Measurements from ENCODE around the gene POM121C. TPM values are rescaled to one million over a fixed set of nuclear protein-coding genes. Genes with fewer than 3 reads are reported as not detected.
"Not testable (repeated sequence)": the region's sequence is repeated elsewhere in the genome, so short reads cannot be mapped to it uniquely, and the experiment has no call there.

POM121C gene
- total and polyA plus RNA-seq, 9 donors, result 12.5 to 37.2 (median 29.1) TPM

- H3K4me1 ChIP-seq (ENCODE audit: control insufficient read depth, insufficient read depth, low read length); H3K9me3 ChIP-seq (replicated peaks; ENCODE audit: control insufficient read depth, low read depth, low read length); H3K36me3 ChIP-seq (ENCODE audit: control insufficient read depth, insufficient read depth, low read length); H3K27ac ChIP-seq (ENCODE audit: low read length); H3K27me3 ChIP-seq (ENCODE audit: control insufficient read depth, insufficient read depth, low read length); H3K4me3 ChIP-seq (ENCODE audit: low read length); DNase-seq: not testable (repeated sequence)
- WGBS (ENCODE audit: insufficient coverage), result no CpG with 5 or more reads among the region's 6 CpGs
Measured at GRCh38 chr7:75492020-75492419, 5.9 kb upstream of the POM121C start, which contains the start of gene SPDYE5. Gene SPDYE5 (plus strand): TSS chr7:75492320. CDS start chr7:75494048, 1,728 bp downstream.

DNA sequence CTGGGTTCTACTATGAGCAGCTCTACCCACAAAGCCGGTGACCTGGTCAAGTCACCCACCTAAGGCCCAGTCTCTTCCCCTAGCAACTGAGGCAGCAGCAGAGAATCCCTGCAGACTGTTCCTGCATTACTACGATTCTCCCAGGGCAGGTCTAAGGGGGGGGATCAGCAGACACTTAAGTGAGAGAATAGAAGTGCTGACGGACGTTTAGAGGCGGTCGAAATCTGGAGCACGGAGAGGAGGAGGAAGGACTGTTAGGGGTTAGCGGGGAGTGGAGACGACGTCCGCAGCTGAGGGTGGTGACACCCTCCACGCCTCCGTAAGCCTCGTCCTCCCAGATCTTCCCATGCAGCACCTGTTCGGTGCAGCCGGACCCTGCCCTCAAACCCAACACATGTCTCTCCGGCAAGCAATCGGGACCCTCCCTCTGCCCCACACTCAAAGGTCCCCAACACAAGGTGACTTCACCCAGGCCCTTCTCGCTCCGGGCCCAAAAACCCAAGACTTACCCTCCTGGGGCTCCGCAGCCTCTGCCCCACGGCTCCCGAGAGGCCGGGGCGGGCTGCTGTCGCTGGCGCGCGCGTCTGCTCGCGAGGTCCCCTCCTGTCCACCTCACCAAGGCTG lies 632 bp downstream of the POM121C start:
- DNase-seq, result peak; percentile 11
- Histone ChIP-seq H3K27ac (ENCODE audit: low read length) (peak overlapping the region; percentile 62), H3K4me3 (ENCODE audit: low read length) (peak overlapping the region; percentile 67)
- not testable (repeated sequence) for H3K9me3 ChIP-seq (replicated peaks; ENCODE audit: control insufficient read depth, low read depth, low read length); H3K36me3 ChIP-seq (ENCODE audit: control insufficient read depth, insufficient read depth, low read length); H3K4me1 ChIP-seq (ENCODE audit: control insufficient read depth, insufficient read depth, low read length); H3K27me3 ChIP-seq (ENCODE audit: control insufficient read depth, insufficient read depth, low read length)
- WGBS (ENCODE audit: insufficient coverage), result no CpG with 5 or more reads among the region's 32 CpGs

DNA sequence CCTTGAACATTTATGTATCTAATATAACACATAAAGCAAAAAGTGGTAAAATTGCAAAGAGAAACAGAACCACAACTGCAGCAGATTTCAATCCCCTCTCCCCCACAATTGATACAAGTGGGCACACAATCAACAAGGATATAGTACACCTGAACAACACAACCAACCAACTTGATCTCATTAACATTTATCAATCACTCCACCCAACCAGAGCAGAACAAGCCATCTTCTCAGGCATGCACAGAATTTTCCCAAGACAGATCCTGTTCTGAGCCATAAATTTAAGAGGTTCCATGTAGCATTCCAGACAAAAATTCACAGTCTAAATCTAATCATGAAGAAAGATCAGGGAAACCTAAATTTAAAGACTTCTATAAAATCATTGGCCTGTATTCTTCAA lies 5.8 kb downstream of the POM121C start:
- not testable (repeated sequence) for H3K4me3 ChIP-seq (ENCODE audit: low read length)

GRCh38 chr7:75477457-75477856 lies 8.6 kb downstream of the POM121C start:
- H3K4me3 ChIP-seq (ENCODE audit: low read length); H3K36me3 ChIP-seq (ENCODE audit: control insufficient read depth, insufficient read depth, low read length); DNase-seq; H3K27ac ChIP-seq (ENCODE audit: low read length); H3K4me1 ChIP-seq (ENCODE audit: control insufficient read depth, insufficient read depth, low read length); H3K9me3 ChIP-seq (replicated peaks; ENCODE audit: control insufficient read depth, low read depth, low read length); H3K27me3 ChIP-seq (ENCODE audit: control insufficient read depth, insufficient read depth, low read length): not testable (repeated sequence)

More for the DNA sequence above, 5.8 kb downstream of the POM121C start:
- H3K4me1 ChIP-seq (ENCODE audit: control insufficient read depth, insufficient read depth, low read length); H3K9me3 ChIP-seq (replicated peaks; ENCODE audit: control insufficient read depth, low read depth, low read length); H3K27ac ChIP-seq (ENCODE audit: low read length); DNase-seq; H3K36me3 ChIP-seq (ENCODE audit: control insufficient read depth, insufficient read depth, low read length); H3K27me3 ChIP-seq (ENCODE audit: control insufficient read depth, insufficient read depth, low read length): not testable (repeated sequence)

- no CpG with 5 or more reads among the region's 4 CpGs for WGBS (ENCODE audit: insufficient coverage)
- not testable (repeated sequence) for H3K4me3 ChIP-seq (ENCODE audit: low read length); H3K27me3 ChIP-seq (ENCODE audit: control insufficient read depth, insufficient read depth, low read length); H3K4me1 ChIP-seq (ENCODE audit: control insufficient read depth, insufficient read depth, low read length); DNase-seq; H3K27ac ChIP-seq (ENCODE audit: low read length); H3K9me3 ChIP-seq (replicated peaks; ENCODE audit: control insufficient read depth, low read depth, low read length)
- peaks cover 12% of the 10 kb centered on the region for H3K36me3 ChIP-seq (ENCODE audit: control insufficient read depth, insufficient read depth, low read length)
Measured at GRCh38 chr7:75470166-75470565, 15.9 kb downstream of the POM121C start.

GRCh38 chr7:75460541-75460940 lies 25.6 kb downstream of the POM121C start:
- not testable (repeated sequence) for H3K36me3 ChIP-seq (ENCODE audit: control insufficient read depth, insufficient read depth, low read length); H3K4me3 ChIP-seq (ENCODE audit: low read length); H3K9me3 ChIP-seq (replicated peaks; ENCODE audit: control insufficient read depth, low read depth, low read length); H3K27me3 ChIP-seq (ENCODE audit: control insufficient read depth, insufficient read depth, low read length); H3K4me1 ChIP-seq (ENCODE audit: control insufficient read depth, insufficient read depth, low read length); H3K27ac ChIP-seq (ENCODE audit: low read length); DNase-seq
- no CpG with 5 or more reads among the region's 5 CpGs for WGBS (ENCODE audit: insufficient coverage)

DNA sequence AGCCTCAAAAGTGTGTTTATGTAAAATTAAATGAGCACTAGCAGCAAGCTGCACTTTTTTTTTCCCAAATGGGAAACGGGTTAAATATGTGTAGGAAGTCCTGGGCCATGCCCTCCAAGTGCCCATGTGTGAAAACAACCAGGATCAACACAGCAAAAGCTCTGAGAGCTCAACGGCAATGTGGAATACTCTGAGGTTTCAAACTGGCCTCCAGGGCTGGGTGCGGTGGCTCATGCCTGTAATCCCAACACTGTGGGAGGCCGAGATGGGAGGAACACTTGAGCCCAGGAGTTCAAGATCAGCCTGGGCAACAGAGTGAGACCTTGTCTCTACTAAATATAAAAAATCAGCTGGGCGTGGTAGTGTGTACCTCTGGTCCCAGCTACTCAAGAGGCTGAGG lies 28.1 kb downstream of the POM121C start:
- H3K9me3 ChIP-seq (replicated peaks; ENCODE audit: control insufficient read depth, low read depth, low read length); H3K27ac ChIP-seq (ENCODE audit: low read length); H3K36me3 ChIP-seq (ENCODE audit: control insufficient read depth, insufficient read depth, low read length); H3K4me1 ChIP-seq (ENCODE audit: control insufficient read depth, insufficient read depth, low read length); DNase-seq; H3K4me3 ChIP-seq (ENCODE audit: low read length); H3K27me3 ChIP-seq (ENCODE audit: control insufficient read depth, insufficient read depth, low read length): not testable (repeated sequence)
- WGBS (ENCODE audit: insufficient coverage), result no CpG with 5 or more reads among the region's 5 CpGs

- not testable (repeated sequence) for H3K27me3 ChIP-seq (ENCODE audit: control insufficient read depth, insufficient read depth, low read length); H3K27ac ChIP-seq (ENCODE audit: low read length); H3K4me3 ChIP-seq (ENCODE audit: low read length); H3K4me1 ChIP-seq (ENCODE audit: control insufficient read depth, insufficient read depth, low read length); H3K36me3 ChIP-seq (ENCODE audit: control insufficient read depth, insufficient read depth, low read length); H3K9me3 ChIP-seq (replicated peaks; ENCODE audit: control insufficient read depth, low read depth, low read length); DNase-seq
- no CpG with 5 or more reads among the region's 10 CpGs for WGBS (ENCODE audit: insufficient coverage)
Measured at GRCh38 chr7:75456403-75456802, 29.7 kb downstream of the POM121C start.

DNA sequence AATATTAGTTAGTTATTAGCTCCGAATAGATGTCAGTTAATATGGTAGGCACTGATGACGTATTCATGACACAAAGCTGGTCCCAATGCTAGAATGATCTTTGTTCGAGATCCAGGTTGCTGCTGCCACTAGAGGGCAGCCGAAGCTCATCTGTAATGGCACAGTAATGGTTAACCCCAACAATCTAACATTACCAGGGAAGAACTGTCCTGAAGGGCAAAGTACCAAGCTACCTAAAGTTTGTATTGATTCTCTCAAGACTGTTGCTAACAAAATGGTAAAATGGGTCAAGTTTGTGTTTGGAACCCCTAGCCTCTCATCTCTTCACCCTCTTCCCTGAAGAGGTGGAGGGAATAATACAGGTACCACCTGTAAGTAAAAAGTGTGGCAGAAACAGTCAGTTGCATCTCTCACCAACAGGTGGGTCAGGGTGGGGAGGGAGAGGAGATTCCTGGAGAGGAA lies 33.6 kb downstream of the POM121C start:
- not testable (repeated sequence) for H3K9me3 ChIP-seq (replicated peaks; ENCODE audit: control insufficient read depth, low read depth, low read length); H3K4me1 ChIP-seq (ENCODE audit: control insufficient read depth, insufficient read depth, low read length); H3K27me3 ChIP-seq (ENCODE audit: control insufficient read depth, insufficient read depth, low read length); H3K27ac ChIP-seq (ENCODE audit: low read length); DNase-seq; H3K36me3 ChIP-seq (ENCODE audit: control insufficient read depth, insufficient read depth, low read length); H3K4me3 ChIP-seq (ENCODE audit: low read length)
- WGBS (ENCODE audit: insufficient coverage), result no CpG with 5 or more reads among the region's 4 CpGs

GRCh38 chr7:75449946-75450345 lies 36.2 kb downstream of the POM121C start:
- WGBS (ENCODE audit: insufficient coverage), result no CpG with 5 or more reads among the region's 5 CpGs
- DNase-seq, result not testable (repeated sequence)

GRCh38 chr7:75442465-75443111 lies 43.5 kb downstream of the POM121C start:
- Histone ChIP-seq H3K36me3 (ENCODE audit: control insufficient read depth, insufficient read depth, low read length) (peaks cover 21% of the 10 kb centered on the region), H3K27ac (ENCODE audit: low read length) (peak overlapping the region; percentile 87), H3K4me3 (ENCODE audit: low read length) (peak overlapping the region; percentile 54)
- not testable (repeated sequence) for H3K9me3 ChIP-seq (replicated peaks; ENCODE audit: control insufficient read depth, low read depth, low read length); H3K4me1 ChIP-seq (ENCODE audit: control insufficient read depth, insufficient read depth, low read length); H3K27me3 ChIP-seq (ENCODE audit: control insufficient read depth, insufficient read depth, low read length)
- WGBS (ENCODE audit: insufficient coverage), result no CpG with 5 or more reads among the region's 76 CpGs
- peak; percentile 32 for DNase-seq

More at GRCh38 chr7:75449946-75450345, 36.2 kb downstream of the POM121C start:
- H3K27me3 ChIP-seq (ENCODE audit: control insufficient read depth, insufficient read depth, low read length); H3K4me1 ChIP-seq (ENCODE audit: control insufficient read depth, insufficient read depth, low read length); H3K9me3 ChIP-seq (replicated peaks; ENCODE audit: control insufficient read depth, low read depth, low read length); H3K27ac ChIP-seq (ENCODE audit: low read length); H3K36me3 ChIP-seq (ENCODE audit: control insufficient read depth, insufficient read depth, low read length); H3K4me3 ChIP-seq (ENCODE audit: low read length): not testable (repeated sequence)

All from muscle of leg (tissue), 11 donors.